ENCODE data around the gene ATP8B1. TPM values are rescaled to one million over a fixed set of nuclear protein-coding genes. Genes with fewer than 3 reads are reported as not detected.
A peak's percentile ranks its signal among the peaks of the same experiment; 100 is the strongest.

ATP8B1 gene
- total RNA-seq, 1 experiment from 2014 or later: 5.6 TPM

DNA sequence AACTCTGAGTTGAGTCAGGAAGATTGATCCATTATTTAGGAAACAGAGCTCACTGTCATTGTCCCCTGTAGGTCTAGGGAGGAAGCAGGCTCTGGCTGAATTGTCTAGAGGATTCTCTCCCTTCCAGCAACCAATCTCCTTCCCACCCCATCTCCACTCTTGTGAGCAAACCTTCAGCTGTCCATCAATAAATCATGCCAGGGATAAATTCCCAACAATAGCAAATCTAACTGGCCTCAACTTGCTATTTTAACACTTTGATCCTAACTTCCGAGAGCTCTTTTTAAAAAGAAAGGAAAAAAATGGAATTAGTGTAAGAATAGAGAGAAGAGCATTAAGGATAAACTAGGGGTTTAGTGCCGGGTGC is 53.5 kb downstream of the ATP8B1 start:
- Mint-ChIP-seq H3K4me1 (peaks cover 28% of the 10 kb centered on the region), H3K36me3 (no peaks in the 10 kb centered on the region), H3K27ac (peak overlapping the region; percentile 55; the same call in 1 of the 2 replicates), H3K9me3 (no peaks in the 10 kb centered on the region), H3K4me3 (no peak overlapping the region), H3K27me3 (ENCODE audit: low read depth) (no peaks in the 10 kb centered on the region)
- TF ChIP-seq E2F5 (CRISPR knock-in tag; IDR thresholded peaks at IDR 0.05): no peak
- TF ChIP-seq, protein P1, sequence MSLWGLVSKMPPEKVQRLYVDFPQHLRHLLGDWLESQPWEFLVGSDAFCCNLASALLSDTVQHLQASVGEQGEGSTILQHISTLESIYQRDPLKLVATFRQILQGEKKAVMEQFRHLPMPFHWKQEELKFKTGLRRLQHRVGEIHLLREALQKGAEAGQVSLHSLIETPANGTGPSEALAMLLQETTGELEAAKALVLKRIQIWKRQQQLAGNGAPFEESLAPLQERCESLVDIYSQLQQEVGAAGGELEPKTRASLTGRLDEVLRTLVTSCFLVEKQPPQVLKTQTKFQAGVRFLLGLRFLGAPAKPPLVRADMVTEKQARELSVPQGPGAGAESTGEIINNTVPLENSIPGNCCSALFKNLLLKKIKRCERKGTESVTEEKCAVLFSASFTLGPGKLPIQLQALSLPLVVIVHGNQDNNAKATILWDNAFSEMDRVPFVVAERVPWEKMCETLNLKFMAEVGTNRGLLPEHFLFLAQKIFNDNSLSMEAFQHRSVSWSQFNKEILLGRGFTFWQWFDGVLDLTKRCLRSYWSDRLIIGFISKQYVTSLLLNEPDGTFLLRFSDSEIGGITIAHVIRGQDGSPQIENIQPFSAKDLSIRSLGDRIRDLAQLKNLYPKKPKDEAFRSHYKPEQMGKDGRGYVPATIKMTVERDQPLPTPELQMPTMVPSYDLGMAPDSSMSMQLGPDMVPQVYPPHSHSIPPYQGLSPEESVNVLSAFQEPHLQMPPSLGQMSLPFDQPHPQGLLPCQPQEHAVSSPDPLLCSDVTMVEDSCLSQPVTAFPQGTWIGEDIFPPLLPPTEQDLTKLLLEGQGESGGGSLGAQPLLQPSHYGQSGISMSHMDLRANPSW (CRISPR knock-in tag; conservative IDR thresholded peaks at IDR 0.05; ENCODE audit: low read depth): no peak
- no peak for TF ChIP-seq FOXK1 (CRISPR knock-in tag; IDR thresholded peaks at IDR 0.05)
- no peak for TF ChIP-seq NR1H2 (CRISPR knock-in tag; IDR thresholded peaks at IDR 0.05)
- no peak for TF ChIP-seq NFYB (CRISPR knock-in tag; conservative IDR thresholded peaks at IDR 0.05; ENCODE audit: low read depth)
- no peak for TF ChIP-seq IRF1 (CRISPR knock-in tag; IDR thresholded peaks at IDR 0.05)
- TF ChIP-seq ETV6 (CRISPR knock-in tag; IDR thresholded peaks at IDR 0.05): no peak
- POLR2A ChIA-PET: interaction anchor here (0.5 kb wide), 1 partner anchor 54 kb away, joined by 4 read pairs; no protein-coding TSS in a partner anchor
- ATAC-seq (peak; percentile 32; the same call in 1 of the 2 replicates), DNase-seq (ENCODE audit: low spot score) (no peak)
- CTCF ChIA-PET: interaction anchor here (0.8 to 1.4 kb wide), 2 partner anchors 30 to 119 kb away, joined by 3 read pairs; no protein-coding TSS in a partner anchor

DNA sequence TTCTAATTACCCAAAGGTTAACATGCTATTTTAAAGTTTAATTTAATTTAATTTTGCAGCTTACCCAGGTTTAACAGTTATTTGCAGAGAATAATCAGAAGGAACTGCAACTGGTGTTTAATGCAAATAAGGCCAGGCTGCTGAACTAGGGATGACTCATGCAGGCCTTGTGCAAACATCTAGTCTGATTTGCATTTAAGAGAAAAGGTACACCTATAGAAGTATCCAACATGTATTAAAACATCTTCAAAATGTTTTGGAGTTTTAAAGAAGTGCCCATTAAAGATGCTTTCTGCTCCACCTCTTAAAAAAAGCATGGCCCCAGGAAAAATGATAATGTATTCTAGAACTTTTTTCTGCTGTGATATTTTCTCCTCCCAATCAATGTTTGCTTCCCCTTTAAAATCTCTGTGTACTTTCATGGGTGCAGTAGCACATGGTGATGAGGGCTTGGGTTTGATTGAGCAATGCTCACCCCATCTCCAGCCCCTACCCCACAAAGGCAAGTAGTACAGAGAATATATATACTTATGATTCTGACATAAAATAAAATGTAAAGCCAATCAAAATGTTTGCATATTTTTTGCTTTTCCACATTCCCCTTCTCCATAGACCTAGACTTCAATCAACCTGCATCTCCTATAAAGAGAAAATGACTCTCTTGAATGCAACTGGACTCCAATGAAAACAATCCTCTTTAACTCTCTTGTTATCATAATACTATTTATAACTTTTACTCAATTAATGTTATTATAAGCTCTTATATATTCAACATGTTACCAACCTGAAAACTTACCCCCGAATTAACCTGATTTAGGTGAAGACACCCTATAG is 54.1 kb downstream of the ATP8B1 start:
- peak; percentile 59 for ATAC-seq
- H3K4me3 Mint-ChIP-seq: no peak overlapping the region
- H3K36me3 Mint-ChIP-seq: no peaks in the 10 kb centered on the region
- no peaks in the 10 kb centered on the region for H3K9me3 Mint-ChIP-seq
- TF ChIP-seq NR2C2 (CRISPR knock-in tag; IDR thresholded peaks at IDR 0.05): no peak
- no peak for TF ChIP-seq NFATC4 (CRISPR knock-in tag; IDR thresholded peaks at IDR 0.05)
- no peak for TF ChIP-seq ZBTB21 (CRISPR knock-in tag; IDR thresholded peaks at IDR 0.05; ENCODE audit: borderline replicate concordance)
- TF ChIP-seq, protein P2, sequence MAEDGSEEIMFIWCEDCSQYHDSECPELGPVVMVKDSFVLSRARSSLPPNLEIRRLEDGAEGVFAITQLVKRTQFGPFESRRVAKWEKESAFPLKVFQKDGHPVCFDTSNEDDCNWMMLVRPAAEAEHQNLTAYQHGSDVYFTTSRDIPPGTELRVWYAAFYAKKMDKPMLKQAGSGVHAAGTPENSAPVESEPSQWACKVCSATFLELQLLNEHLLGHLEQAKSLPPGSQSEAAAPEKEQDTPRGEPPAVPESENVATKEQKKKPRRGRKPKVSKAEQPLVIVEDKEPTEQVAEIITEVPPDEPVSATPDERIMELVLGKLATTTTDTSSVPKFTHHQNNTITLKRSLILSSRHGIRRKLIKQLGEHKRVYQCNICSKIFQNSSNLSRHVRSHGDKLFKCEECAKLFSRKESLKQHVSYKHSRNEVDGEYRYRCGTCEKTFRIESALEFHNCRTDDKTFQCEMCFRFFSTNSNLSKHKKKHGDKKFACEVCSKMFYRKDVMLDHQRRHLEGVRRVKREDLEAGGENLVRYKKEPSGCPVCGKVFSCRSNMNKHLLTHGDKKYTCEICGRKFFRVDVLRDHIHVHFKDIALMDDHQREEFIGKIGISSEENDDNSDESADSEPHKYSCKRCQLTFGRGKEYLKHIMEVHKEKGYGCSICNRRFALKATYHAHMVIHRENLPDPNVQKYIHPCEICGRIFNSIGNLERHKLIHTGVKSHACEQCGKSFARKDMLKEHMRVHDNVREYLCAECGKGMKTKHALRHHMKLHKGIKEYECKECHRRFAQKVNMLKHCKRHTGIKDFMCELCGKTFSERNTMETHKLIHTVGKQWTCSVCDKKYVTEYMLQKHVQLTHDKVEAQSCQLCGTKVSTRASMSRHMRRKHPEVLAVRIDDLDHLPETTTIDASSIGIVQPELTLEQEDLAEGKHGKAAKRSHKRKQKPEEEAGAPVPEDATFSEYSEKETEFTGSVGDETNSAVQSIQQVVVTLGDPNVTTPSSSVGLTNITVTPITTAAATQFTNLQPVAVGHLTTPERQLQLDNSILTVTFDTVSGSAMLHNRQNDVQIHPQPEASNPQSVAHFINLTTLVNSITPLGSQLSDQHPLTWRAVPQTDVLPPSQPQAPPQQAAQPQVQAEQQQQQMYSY (CRISPR knock-in tag; IDR thresholded peaks at IDR 0.05): no peak
- TF ChIP-seq NR3C1 (CRISPR knock-in tag; conservative IDR thresholded peaks at IDR 0.05; ENCODE audit: low read depth): no peak
- no peak for TF ChIP-seq PRRX2 (CRISPR knock-in tag; IDR thresholded peaks at IDR 0.05)
- TF ChIP-seq RORB (CRISPR knock-in tag; IDR thresholded peaks at IDR 0.05): no peak
- TF ChIP-seq ZNF219 (CRISPR knock-in tag; IDR thresholded peaks at IDR 0.05; ENCODE audit: borderline replicate concordance): no peak
- no peak for TF ChIP-seq ZNF416 (CRISPR knock-in tag; IDR thresholded peaks at IDR 0.05)
- TF ChIP-seq ZNF263 (CRISPR knock-in tag; IDR thresholded peaks at IDR 0.05; ENCODE audit: low read depth): no peak
- no peak for TF ChIP-seq MAX (CRISPR knock-in tag; IDR thresholded peaks at IDR 0.05)
- TF ChIP-seq ARID4B (CRISPR knock-in tag; IDR thresholded peaks at IDR 0.05; ENCODE audit: borderline replicate concordance): no peak
- no peak for TF ChIP-seq SMAD3 (CRISPR knock-in tag; IDR thresholded peaks at IDR 0.05; ENCODE audit: borderline replicate concordance)
- CTCF ChIA-PET: interaction anchor here (0.8 to 1.4 kb wide), 2 partner anchors 29 to 118 kb away, joined by 3 read pairs; no protein-coding TSS in a partner anchor
- DNase-seq (ENCODE audit: low spot score): no peak
- H3K27ac Mint-ChIP-seq: peak overlapping the region; percentile 55; the same call in 1 of the 2 replicates
- POLR2A ChIA-PET: interaction anchor here (0.5 kb wide), 1 partner anchor 54 kb away, joined by 4 read pairs; no protein-coding TSS in a partner anchor
- H3K4me1 Mint-ChIP-seq: peaks cover 28% of the 10 kb centered on the region
- no peaks in the 10 kb centered on the region for H3K27me3 Mint-ChIP-seq (ENCODE audit: low read depth)
